ENCODE data around the gene MCRIP2.

DNA sequence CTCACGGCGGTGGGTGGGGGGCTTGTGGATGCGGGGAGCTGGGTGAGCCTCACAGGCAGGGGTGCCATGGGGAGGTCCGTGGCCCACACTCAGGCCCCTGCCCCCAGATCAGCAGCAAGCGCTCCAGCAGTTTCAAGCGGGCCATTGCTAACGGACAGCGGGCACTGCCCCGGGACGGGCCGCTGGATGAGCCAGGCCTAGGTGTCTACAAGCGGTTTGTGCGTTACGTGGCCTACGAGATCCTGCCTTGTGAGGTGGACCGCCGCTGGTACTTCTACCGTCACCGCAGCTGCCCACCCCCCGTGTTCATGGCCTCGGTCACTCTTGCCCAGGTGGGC is 34.9 kb downstream of the MCRIP2 start:
- TF ChIP-seq, protein P1, sequence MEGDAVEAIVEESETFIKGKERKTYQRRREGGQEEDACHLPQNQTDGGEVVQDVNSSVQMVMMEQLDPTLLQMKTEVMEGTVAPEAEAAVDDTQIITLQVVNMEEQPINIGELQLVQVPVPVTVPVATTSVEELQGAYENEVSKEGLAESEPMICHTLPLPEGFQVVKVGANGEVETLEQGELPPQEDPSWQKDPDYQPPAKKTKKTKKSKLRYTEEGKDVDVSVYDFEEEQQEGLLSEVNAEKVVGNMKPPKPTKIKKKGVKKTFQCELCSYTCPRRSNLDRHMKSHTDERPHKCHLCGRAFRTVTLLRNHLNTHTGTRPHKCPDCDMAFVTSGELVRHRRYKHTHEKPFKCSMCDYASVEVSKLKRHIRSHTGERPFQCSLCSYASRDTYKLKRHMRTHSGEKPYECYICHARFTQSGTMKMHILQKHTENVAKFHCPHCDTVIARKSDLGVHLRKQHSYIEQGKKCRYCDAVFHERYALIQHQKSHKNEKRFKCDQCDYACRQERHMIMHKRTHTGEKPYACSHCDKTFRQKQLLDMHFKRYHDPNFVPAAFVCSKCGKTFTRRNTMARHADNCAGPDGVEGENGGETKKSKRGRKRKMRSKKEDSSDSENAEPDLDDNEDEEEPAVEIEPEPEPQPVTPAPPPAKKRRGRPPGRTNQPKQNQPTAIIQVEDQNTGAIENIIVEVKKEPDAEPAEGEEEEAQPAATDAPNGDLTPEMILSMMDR (IDR thresholded peaks at IDR 0.05), result no peak
- TF ChIP-seq POLR2A (IDR thresholded peaks at IDR 0.05), result no peak

All from thyroid gland (tissue), 4 donors.